Measurements from ENCODE around the gene POLK.

GRCh38 chr5:75640395-75640794 is 128.7 kb downstream of the POLK start:
- TF ChIP-seq CTCF (IDR thresholded peaks at IDR 0.05; ENCODE audit: low read length) (no peak), EZH2 (optimal IDR thresholded peaks at IDR 0.05; ENCODE audit: low read depth, low read length) (no peak)
